ENCODE data around the gene NT5M. TPM values are rescaled to one million over a fixed set of nuclear protein-coding genes. Genes with fewer than 3 reads are reported as not detected.
"Not testable (repeated sequence)": the region's sequence is repeated elsewhere in the genome, so short reads cannot be mapped to it uniquely, and the experiment has no call there.

Gene NT5M
- total and polyA plus RNA-seq, 8 donors, result 0.72 to 6.6 (median 2.8) TPM; not detected in 2

DNA sequence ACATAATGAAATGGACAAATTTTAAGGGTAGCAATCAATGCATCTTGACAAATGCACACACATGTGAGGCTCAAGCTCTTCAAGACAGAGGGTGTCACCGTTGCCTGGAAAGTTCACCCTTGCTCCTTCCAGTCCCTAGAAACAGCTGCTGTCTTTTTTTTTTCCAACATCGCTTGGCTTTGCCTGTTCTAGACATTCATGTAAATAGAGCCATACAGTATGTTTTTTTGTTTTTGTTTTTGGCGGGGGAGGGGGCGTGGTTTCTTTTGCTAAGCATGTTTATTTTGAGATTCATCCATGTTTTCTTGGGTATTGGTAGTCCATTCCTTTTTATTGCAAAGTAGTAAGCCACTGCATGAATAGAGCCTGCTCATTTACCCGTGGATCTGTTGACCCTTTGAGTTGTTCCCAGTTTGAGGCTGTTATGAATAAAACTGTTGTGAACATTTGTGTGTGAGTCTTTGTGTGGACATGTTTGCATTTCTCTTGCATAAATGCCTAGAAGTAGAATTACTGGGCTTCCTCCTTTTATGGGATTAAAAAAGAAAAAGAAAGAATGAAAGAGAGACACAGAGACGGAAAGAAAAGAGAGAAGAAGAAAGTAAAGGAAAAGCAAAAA is 78.4 kb downstream of the NT5M start:
- H3K4me3 ChIP-seq, result no peak overlapping the region
- H3K27me3 ChIP-seq, result peaks cover 0 to 20% (median 7%) of the 10 kb centered on the region in 3 donors
- H3K36me3 ChIP-seq, result no peaks in the 10 kb centered on the region
- no peak overlapping the region for H3K27ac ChIP-seq
- TF ChIP-seq POLR2A (IDR thresholded peaks at IDR 0.05) (no peak), POLR2AphosphoS5 (IDR thresholded peaks at IDR 0.05) (no peak), EP300 (IDR thresholded peaks at IDR 0.05) (no peak)
- TF ChIP-seq, protein P1, sequence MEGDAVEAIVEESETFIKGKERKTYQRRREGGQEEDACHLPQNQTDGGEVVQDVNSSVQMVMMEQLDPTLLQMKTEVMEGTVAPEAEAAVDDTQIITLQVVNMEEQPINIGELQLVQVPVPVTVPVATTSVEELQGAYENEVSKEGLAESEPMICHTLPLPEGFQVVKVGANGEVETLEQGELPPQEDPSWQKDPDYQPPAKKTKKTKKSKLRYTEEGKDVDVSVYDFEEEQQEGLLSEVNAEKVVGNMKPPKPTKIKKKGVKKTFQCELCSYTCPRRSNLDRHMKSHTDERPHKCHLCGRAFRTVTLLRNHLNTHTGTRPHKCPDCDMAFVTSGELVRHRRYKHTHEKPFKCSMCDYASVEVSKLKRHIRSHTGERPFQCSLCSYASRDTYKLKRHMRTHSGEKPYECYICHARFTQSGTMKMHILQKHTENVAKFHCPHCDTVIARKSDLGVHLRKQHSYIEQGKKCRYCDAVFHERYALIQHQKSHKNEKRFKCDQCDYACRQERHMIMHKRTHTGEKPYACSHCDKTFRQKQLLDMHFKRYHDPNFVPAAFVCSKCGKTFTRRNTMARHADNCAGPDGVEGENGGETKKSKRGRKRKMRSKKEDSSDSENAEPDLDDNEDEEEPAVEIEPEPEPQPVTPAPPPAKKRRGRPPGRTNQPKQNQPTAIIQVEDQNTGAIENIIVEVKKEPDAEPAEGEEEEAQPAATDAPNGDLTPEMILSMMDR (IDR thresholded peaks at IDR 0.05), result no peak
- 48 to 58% (median 50%) methylated on average over 6 of the region's 6 CpGs for WGBS, 5 donors
- intact Hi-C loops (cut with DNase I; ENCODE audit: low total_unique reads), result no loop called here
- peaks cover 0 to 3% (median 0%) of the 10 kb centered on the region in 4 donors for H3K4me1 ChIP-seq
- no peak for DNase-seq
- H3K9me3 ChIP-seq, result no peaks in the 10 kb centered on the region

DNA sequence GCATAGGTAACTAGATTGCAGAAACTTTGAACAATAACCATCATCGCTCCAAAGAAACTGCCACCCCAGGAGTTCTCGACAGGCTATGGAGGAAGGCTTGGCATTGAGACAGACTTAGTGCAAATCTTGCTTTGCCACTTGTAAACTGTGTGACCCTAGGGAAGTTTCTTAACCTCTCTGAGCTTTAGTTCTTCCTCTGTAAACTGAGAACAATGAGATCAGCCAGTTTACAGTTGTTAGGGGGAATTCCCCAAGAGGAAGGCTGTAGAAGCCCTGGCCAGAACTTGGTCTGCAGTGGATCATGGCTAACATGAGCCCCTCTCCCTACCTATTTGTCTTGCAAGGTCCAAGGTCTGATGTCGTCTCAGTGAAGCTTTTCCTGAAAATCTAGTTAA is 78.9 kb downstream of the NT5M start:
- no peaks in the 10 kb centered on the region for H3K9me3 ChIP-seq
- TF ChIP-seq POLR2A (IDR thresholded peaks at IDR 0.05) (no peak), EP300 (IDR thresholded peaks at IDR 0.05) (no peak), POLR2AphosphoS5 (IDR thresholded peaks at IDR 0.05) (no peak)
- TF ChIP-seq, protein P1 (IDR thresholded peaks at IDR 0.05), result no peak
- intact Hi-C loops (cut with DNase I; ENCODE audit: low total_unique reads), result no loop called here
- H3K36me3 ChIP-seq, result no peaks in the 10 kb centered on the region
- no peak overlapping the region for H3K27ac ChIP-seq
- 62 to 73% (median 66%) methylated on average over 3 of the region's 3 CpGs for WGBS, 5 donors
- peaks cover 0 to 20% (median 7%) of the 10 kb centered on the region in 3 donors for H3K27me3 ChIP-seq
- H3K4me3 ChIP-seq, result no peak overlapping the region
- H3K4me1 ChIP-seq, result peaks cover 0 to 3% (median under 1%) of the 10 kb centered on the region in 4 donors
- DNase-seq, result no peak

- H3K36me3 ChIP-seq, result no peaks in the 10 kb centered on the region
- 61 to 71% (median 67%) methylated on average over 6 of the region's 6 CpGs for WGBS, 5 donors
- H3K4me1 ChIP-seq, result peaks cover 0 to 9% (median 2%) of the 10 kb centered on the region in 4 donors
- H3K27ac ChIP-seq, result no peak overlapping the region
- no peaks in the 10 kb centered on the region for H3K9me3 ChIP-seq
- intact Hi-C loops (cut with DNase I; ENCODE audit: low total_unique reads), result no loop called here
- TF ChIP-seq, protein P1 (IDR thresholded peaks at IDR 0.05), result no peak
- TF ChIP-seq POLR2AphosphoS5 (IDR thresholded peaks at IDR 0.05) (no peak), EP300 (IDR thresholded peaks at IDR 0.05) (no peak)
- no peak overlapping the region for H3K4me3 ChIP-seq
- H3K27me3 ChIP-seq, result peaks cover 0 to 20% (median 7%) of the 10 kb centered on the region in 3 donors
- no peak for DNase-seq
These were observed 79.8 kb downstream of the NT5M start for GRCh38 chr17:17382971-17383370.

DNA sequence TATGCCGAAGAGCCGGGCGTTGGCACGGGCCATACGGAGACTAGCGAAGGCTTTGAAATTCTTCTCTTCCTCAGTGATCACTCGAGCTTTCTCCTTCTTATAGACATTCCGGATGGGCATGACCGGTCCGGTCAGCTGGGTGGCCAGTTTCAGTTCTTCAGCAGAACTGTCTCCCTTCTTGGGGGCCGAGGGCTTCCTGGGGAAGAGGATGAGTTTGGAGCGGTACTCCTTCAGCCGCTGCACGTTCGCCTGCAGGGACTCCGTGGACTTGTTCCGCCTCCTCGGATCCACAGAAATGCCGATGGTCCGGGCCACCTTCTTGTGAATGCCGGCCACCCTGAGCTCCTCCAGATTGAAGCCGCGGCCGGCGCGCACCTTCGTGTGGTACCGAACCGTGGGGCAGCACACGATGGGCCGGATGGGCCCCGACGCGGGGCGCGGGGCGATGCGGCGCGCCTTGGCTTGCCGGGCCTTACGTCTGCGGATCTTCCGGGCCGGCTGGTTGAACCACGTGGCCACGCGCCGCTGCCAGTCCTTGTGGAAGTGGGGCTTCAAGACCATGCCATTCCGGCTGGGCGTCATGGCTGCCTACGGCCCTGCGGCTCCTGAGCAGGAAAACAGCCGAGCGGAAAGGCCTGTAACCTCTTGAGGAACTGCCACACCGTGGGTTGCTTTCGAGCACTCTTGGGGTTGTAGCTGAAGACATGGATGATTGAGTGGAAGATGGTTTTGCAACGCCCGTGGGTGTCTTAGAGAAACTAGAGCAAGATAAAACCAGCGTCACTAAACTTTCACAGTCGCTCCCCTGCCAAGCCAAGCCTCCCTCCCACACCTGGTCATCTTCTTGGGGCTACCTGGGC is 80.5 kb downstream of the NT5M start:
- H3K4me3 ChIP-seq; DNase-seq; H3K27ac ChIP-seq; H3K36me3 ChIP-seq; intact Hi-C loops (cut with DNase I; ENCODE audit: low total_unique reads); H3K9me3 ChIP-seq: not testable (repeated sequence)
- peaks cover 0 to 20% (median 7%) of the 10 kb centered on the region in 3 donors for H3K27me3 ChIP-seq
- 91 to 95% (median 93%) methylated on average over 48 to 61 of the region's 61 CpGs for WGBS, 5 donors
- H3K4me1 ChIP-seq, result peaks cover 0 to 11% (median 2%) of the 10 kb centered on the region in 4 donors
